HG02588 (cell line): ENCODE measurements around the gene RAP2C.
"Not testable (repeated sequence)": the region's sequence is repeated elsewhere in the genome, so short reads cannot be mapped to it uniquely, and the experiment has no call there.

Experiments used
- ATAC-seq: cut with Tn5 transposase; IDR thresholded peaks from one replicate; pipeline ENCODE4 v1.9.1; 2021; ENCODE audit warnings: mild to moderate bottlenecking, moderate library complexity; ENCODE audit not compliant: unreplicated experiment

The RAP2C gene

GRCh38 chrX:132200976-132201375, 18.3 kb downstream of the RAP2C start:
- no peak for ATAC-seq

- no peak for ATAC-seq
Observed at GRCh38 chrX:132199941-132200340, 19.3 kb downstream of the RAP2C start.

GRCh38 chrX:132193872-132194574, 25.2 kb downstream of the RAP2C start:
- no peak for ATAC-seq

DNA sequence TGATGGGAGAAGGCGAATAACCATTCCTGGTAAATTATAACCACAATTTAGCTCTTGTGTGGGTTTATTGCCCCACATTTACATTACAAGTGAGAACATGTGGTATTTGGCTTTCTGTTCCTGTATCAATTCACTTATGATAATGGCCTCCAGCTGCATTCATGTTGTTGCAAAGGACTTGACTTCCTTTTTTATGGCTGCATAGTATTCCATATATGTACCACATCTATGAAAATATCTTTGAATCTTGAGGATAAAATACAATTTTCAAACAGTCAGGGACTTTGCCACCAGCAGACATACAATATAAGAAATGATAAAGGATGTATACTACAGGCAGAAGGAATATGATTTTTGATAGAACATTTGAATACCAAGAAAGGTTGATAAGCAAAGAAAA, 27.3 kb downstream of the RAP2C start:
- ATAC-seq, result no peak

DNA sequence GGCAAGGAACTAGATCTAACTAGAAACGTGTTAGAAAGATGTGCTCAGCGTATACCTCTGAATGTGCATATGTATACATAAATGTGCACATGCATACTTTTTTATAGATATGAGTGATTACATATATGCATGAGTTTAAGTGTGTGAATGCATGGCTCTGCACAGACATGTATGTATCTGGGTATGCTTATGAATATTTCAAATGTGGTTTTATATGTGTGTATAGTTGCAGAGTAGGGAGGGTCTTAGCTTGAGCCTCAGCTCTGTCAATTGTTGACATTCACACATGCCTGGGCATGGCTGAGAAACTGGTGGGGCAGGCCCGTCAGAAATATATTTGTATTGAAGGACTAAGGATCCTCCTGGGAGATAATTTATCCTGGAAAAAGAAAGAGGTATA, 31.1 kb downstream of the RAP2C start:
- ATAC-seq, result no peak

DNA sequence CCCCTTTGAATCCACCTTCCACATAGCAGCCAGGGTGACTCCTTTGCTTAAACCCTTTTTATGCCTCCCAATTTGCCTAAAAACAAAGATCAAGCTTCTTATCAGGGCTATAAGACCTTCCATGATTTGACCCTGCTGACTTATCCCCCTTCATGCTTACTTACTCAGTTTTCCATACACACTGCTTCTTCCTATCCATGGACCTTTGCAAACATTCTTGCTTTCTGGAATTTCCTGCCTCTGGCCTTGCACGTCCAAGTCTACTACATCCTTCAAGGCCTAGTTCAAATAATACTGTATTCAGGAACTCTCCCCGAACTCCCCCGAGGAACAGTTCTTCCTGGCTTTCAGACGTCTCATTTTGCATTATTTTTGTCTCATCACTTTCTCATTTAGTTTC, 31.8 kb downstream of the RAP2C start:
- ATAC-seq, result no peak

DNA sequence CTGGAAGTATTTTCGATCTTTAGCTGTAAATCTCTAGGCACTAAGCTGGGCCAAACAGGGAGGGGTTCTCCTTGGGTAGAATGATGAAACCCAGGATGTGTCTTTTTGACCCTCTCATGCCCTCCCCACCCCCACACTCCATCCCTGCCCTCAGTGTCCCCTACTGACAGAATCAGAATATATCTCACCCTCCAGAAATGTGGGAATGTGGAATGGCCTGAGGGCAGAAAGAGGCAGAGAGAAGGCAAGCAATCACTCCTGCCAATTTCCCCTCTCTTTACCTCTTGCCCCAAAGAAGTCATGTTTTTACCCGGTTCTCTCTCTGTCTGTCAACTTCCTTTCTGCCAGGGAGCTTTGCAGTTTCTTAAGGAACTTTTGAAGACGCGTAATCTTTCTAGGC, 34.4 kb downstream of the RAP2C start:
- ATAC-seq, result no peak

GRCh38 chrX:132181364-132181763, 37.9 kb downstream of the RAP2C start:
- no peak for ATAC-seq

GRCh38 chrX:132180929-132181328, 38.3 kb downstream of the RAP2C start:
- ATAC-seq, result no peak

DNA sequence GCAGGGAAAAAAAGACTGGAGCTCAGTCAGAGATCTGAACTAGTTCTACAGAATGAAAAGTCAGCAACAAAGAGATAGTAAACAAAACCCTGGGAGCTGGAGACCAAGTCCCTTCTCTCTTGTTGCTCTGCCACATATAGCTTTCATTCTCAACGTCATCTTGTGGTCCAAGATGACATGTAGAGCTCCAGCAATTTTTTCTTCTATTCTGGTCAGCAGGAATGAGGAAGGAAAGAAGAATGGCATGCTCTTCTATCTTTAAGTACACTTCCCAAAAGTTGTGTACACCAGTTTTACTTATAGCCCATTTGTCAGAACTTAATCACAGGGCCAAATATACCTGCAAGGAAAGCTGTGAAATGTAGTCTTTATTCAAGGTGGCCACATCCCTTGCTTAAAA, 45.6 kb downstream of the RAP2C start:
- no peak for ATAC-seq

- no peak for ATAC-seq
Observed at GRCh38 chrX:132171881-132172280, 47.4 kb downstream of the RAP2C start.

DNA sequence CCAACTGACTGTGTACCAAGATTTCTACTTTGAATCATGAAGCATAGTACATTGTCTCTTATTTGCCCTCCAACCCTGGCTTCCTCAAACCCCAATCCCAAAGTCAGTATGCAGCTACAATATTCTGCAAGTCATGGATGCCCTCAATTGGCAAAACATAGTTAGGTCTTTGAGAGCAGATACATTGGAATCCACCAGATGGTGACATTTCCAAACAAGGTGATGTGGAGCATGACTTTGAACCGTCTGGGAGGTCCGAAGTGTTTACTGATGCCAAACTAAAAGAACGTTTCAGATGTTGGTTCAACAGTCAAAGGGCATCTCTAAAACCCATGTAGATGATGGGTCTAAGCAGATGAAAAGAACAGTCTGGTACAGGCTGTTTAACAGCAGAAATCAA, 47.8 kb downstream of the RAP2C start:
- ATAC-seq, result no peak

DNA sequence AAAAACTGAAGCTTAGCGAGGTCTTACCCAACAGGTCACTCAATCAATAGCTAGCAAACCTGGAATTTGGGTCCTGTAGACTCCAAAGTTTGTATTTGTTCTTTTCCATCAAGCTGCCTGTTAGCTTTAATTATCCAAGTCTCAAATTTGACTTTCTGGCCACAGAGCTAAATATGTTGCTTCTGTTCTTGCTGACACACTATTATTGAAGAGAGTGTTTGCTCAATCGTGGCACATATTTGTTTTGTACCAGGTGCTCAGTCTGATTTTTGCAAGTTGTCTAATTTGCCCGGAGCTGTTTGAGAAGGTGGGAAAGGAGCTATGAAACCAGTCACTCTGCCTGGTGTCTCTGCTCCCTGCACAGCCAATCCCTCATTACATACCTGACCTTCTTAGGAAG, 49.7 kb downstream of the RAP2C start:
- no peak for ATAC-seq

DNA sequence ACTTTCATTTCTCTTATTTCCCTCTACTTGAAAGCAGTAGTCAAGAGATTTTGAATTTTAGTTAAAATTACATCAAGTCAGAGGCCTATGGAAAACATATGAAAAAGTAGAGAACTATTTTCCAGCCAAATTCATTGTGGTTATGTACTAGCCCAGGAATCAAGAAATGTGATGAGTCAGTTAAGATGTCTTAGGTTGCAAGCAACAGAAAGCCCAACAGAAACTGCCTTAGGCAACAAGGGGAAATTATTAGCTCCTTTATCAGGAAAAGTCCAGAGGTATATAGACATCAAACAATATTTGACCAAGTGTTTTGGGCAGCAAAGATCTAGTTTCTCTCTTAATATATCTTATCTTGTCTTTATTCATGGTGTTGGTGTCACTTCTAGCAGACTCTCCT, 53.6 kb downstream of the RAP2C start:
- ATAC-seq, result no peak

GRCh38 chrX:132165005-132165404, 54.2 kb downstream of the RAP2C start:
- ATAC-seq, result no peak

DNA sequence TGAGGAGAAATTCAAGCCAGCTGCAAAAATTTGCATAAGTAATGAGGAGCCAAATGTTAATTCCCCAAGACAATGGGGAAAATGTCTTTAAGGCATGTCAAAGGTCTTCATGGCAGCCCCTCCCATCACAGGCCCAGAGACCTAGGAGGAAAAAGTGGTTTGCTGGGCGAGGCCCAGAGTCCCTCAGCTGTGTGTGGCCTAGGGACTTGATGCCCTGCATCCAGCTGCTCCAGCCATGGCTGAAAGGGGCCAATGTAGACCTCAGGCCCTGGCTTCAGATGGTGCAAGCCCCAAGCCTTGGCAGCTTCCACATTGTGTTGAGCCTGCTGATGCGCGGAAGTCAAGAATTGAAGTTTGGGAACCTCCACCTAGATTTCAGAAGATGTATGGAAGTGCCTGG, 56.2 kb downstream of the RAP2C start:
- ATAC-seq, result not testable (repeated sequence)

DNA sequence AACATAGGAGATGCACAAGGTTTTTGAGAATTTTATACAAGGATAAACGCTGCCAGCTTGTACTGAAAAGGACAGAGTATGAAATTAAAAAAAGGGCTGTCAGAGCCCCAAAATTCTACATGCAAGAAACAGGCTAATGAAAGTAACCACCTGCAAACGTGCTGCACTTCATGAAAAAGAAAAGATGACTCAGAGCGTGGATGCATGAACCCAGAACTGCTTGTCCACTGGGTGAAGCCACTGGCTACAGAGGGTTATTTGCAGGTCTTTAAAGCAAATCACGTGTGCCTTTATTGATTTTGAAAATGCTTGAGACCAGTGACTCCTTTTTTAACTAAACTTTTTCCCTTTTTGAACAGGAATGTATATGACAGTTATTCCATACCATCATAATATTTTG, 66.1 kb downstream of the RAP2C start:
- no peak for ATAC-seq
